ENCODE results near the gene NKAPD1.
"Not testable (repeated sequence)": the region's sequence is repeated elsewhere in the genome, so short reads cannot be mapped to it uniquely, and the experiment has no call there.

The NKAPD1 gene

DNA sequence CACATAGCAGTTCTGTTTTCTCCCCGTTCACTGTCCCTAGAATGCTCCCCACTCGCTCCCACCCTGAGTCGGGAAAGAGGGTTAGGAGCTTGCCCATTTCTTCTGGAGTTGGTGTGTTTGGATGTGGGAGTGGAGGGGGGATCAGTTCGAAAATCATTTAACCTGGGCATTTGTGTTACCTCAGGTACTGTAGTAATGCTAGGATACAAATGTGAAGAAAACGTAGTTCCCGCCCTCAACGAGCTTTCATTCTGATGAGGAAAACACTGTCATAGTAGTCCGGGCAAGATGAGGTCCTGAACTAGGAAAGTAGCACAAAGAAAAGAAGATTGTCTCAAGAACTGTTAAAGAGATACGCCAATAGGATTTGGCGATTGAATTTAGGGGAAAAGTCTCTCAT is 13.1 kb downstream of the NKAPD1 start:
- no peak for DNase-seq

DNA sequence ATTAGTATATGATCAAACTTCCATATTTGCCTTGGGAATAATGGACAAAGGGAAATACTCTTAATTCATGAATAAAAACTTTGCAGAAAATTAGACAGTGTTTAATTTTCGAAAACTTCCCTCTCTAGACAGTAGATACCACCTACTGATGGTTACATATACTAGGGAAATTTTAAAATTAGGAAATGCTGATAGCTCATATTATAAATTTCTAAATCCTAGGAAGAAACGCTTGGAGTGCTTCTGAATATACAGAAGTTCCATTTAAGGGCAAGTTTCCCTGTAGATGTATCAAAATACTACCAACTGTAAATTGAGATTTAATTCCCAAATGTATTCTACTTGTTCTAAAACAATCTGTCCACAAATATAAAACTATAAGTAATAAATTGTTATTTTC is 21.2 kb downstream of the NKAPD1 start:
- not testable (repeated sequence) for DNase-seq

DNA sequence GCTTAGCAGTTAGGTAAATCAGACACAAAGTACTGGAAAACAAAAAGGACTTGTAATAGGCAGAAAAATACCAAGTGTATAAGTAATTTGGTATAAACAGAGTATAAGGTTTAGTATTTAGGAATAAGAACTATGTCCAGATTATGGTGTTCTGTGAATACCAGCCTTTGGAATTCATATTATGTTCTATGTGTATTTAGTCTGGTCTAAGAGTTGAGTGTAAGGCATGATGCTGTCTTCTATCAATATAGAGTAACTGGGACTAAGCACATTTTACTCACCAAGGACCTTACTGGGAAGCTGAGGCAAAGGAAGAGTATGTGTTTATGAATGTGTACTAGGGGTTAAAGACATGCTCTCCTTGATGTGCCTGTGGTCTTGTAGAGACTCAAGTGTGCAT is 22.1 kb downstream of the NKAPD1 start:
- DNase-seq = no peak

DNA sequence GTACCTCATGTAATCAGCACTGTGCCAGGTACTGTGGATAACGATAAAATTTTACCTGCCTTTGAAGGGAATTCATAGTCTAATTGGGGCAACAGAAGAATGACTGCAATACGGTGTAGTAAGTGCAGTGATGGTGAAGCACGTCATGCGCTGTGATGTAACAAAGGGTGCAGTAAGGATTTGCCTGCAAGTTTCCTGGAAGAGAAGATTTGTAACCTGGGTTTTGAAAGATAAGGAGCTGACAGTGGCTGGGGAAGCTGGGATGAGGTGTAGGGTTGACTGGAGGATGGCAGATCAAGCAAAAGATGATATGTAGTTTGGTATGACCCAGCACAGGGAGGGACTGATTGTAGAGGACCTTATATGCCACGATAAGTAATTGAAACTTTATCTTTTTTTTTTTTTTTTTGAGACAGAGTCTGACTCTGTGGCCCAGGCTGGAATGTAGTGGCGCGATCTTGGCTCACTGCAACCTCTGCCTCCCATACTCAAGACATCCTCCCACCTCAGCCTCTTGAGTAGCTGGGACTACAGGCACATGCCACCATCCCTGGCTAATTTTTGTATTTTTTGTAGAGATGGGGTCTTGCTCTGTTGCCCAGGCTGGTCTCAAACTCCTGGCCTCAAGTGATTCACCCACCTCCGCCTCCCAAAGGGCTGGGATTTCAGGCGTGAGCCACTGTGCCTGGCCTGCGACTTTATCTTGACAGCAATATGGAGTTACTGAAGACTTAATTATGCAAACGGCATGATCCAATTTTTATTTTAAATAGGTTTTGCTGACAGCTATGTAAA is 23.8 kb downstream of the NKAPD1 start:
- DNase-seq = no peak

- no peak for DNase-seq
These were observed 26.4 kb downstream of the NKAPD1 start for GRCh38 chr11:112100462-112100861.

DNA sequence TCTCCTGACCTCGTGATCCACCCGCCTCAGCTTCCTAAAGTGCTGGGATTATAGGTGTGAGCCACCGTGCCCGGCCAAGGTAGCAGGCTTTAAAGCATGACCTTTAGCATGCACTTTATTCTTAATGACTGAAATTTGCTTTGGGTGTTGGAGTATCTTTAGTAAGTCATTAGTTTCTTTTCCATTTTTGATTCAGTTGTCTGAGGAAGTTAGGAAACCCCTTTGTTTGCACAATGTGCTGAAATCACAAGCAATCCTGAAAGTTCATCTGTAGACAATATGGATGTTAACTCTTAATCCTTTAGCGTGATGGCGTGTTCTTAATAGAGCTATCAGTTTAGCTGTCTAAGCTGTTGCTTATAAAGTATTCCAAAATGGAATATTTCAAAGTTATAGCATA is 29.3 kb downstream of the NKAPD1 start:
- no peak for DNase-seq

- no peak for DNase-seq
These were observed 32.0 kb downstream of the NKAPD1 start for GRCh38 chr11:112106070-112106469.

GRCh38 chr11:112113539-112114457 is 39.7 kb downstream of the NKAPD1 start:
- DNase-seq = peak; percentile 58 to 92

DNA sequence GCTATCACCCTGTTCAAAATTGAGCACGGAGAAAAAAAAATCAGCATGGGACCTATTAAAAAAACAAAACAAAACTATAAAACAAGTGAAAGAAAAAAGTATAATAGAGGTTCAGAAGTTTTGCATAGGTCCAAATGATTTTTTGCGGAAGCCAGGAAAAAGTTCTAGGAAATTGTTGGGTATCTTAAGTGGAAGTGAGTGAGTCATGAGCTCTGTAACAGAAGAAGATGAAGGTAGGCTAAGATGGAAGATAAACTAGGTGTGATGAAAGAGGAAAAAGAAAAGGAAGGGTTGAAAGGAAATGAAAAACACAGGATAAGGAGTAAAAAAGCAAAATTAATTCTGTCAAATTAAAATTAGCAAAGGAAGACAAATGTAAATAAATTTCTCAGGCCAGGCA is 40.4 kb downstream of the NKAPD1 start:
- no peak for DNase-seq

DNA sequence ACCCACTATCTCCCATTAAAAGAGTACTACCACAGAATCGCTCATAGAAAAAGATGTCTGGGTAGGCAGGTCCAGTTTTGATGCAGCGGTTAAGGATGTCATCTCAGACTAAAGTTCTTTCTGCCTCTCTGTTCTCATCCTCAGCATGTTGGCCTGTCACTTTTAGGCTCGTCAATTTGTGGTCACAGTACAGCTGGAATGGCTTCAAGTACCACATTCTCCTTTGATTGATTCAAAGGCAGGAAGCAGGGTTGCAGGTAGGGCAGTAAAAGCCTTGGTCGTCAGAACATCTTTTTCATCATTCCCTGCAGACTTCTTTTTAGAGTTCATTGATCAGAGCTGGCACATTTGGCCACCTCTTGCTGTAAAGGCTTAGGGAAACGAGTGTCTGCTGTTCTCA is 41.3 kb downstream of the NKAPD1 start:
- DNase-seq = no peak

- DNase-seq = no peak
These were observed 44.1 kb downstream of the NKAPD1 start for GRCh38 chr11:112118176-112118575.

DNA sequence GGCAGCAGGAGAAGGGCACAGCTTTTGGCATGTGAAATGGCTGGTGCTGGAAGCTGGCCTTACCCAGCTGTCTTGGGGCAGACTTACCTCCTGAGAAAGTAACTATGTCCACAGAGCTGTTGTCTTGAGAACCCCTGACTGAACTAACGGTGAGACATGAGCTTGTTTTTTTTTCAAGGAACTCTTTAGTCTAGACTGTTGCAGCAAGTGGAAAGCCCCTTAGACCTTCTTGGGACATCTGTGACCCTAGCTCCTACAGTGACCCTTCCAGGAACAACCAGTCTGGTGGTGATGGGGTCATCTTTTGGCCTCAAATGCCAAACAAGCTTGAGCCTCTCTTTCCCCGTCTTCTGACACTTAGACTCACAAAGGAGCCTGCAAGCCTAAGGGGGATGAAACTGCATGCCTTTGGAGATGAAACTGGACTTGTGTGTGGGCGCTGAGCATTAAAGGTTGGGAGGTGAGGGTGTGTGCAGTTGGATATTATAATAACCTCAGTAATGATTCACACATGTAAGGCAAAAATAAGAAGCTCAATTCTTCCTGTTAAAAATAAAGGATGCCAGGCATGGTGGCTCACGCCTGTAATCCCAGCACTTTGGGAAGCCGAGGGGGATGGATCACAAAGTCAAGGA is 48.0 kb downstream of the NKAPD1 start:
- DNase-seq = no peak

GRCh38 chr11:112123129-112123528 is 49.0 kb downstream of the NKAPD1 start:
- no peak for DNase-seq

DNA sequence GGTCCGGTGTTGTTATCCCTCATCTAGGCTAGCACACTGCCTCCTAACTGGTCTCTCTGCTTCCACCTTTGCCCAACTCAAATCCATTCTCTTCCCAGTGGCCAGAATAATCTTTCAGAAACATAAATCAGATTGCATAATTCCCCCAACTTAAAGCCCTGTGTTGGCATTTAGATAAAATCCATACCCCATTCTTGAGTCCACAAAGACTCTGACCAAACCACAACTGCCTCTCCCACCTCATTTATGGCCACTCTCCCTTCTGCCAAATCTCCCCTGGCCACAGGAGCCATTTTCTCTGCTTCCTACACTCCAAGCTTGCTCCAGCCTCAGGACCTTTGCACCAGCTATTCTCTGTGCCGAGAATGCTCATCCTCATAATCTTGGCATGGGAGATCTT is 53.0 kb downstream of the NKAPD1 start:
- DNase-seq = no peak

- DNase-seq = peak; percentile 81 to 86
These were observed 54.5 kb downstream of the NKAPD1 start for GRCh38 chr11:112128483-112129121.

GRCh38 chr11:112129656-112130055 is 55.6 kb downstream of the NKAPD1 start:
- no peak for DNase-seq

DNA sequence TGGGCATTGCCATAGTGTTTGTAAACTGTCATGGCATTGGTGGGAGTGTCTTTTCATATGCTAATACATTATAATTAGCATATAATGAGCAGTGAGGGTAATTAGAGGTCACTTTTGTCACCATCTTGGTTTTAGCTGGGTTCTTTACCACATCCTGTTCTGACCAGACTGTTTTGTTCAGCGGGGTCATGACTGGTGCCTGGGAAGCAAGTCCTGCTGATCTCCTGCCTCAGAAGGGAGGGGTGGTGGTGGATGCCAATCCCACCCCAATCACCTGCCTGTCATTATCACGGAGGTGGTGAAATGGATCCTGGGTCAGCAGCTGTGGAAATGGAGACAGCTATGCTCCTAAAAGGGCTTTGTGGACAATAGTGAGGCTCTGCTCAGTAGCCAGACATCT is 58.6 kb downstream of the NKAPD1 start:
- DNase-seq = no peak

- DNase-seq = no peak
These were observed 60.4 kb downstream of the NKAPD1 start for GRCh38 chr11:112134473-112134872.
